Ishikawa (cell line): ENCODE results near the gene SULT1B1.

Experiments used
- EP300 ChIP-seq: IDR thresholded peaks from 2 replicates; pipeline ENCODE4 v1.6.1; 2012; ENCODE audit warnings: borderline replicate concordance
- MAX ChIP-seq: IDR thresholded peaks from 2 replicates; pipeline ENCODE4 v1.6.1; 2012
- REST ChIP-seq: IDR thresholded peaks from 2 replicates; pipeline ENCODE4 v1.6.1; 2012; ENCODE audit warnings: low read depth, mild to moderate bottlenecking
- TEAD4 ChIP-seq: IDR thresholded peaks from 2 replicates; pipeline ENCODE4 v1.6.1; 2012
- ZBTB7A ChIP-seq: IDR thresholded peaks from 2 replicates; pipeline ENCODE4 v1.6.1; 2012; ENCODE audit warnings: low read depth

DNA sequence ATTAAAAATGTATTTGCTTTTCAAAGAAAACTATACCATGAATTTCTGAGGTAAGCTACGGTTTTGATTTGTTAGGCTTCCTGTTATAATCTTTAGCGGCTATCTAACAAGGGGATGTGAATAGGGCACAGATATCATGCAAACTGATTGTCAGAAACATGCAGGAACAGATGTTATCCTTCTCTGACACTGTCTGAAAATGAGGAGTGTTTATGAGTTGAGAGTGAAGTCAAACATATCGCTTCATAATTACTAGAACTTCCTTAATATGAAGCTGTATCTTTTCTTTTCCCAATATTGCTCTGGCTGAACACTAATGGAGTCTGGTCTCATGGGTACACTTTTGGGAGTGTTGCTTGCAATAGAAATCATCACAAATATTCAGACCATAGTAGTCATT is 16.3 kb upstream of the SULT1B1 start:
- no peak for TF ChIP-seq ZBTB7A
- TF ChIP-seq MAX, result no peak
- no peak for TF ChIP-seq TEAD4
- TF ChIP-seq EP300, result no peak
- no peak for TF ChIP-seq REST
